K562 (cell line): Measurements from ENCODE around the gene FHIT. TPM values are rescaled to one million over a fixed set of nuclear protein-coding genes. Genes with fewer than 3 reads are reported as not detected.
A peak's percentile ranks its signal among the peaks of the same experiment; 100 is the strongest.

Source experiments
- ATAC-seq: fragments of 200-7000 bp; cut with Tn5 transposase; 3 replicates; pipeline ENCODE4 v1.9.1; 2020; ENCODE audit warnings: moderate library complexity
- BruUV-seq: library from RNA; stranded (reverse); fragments of 400-500 nt; replicated peaks from 2 replicates; lab custom pipeline; 2021; lab: Mats Ljungman, UMichigan
- CTCF ChIA-PET: fragments of 300-600 bp; formaldehyde crosslinking; extraction: SDS; loops from one replicate; lab custom pipeline; 2021; ENCODE audit warnings: low intra/inter-chr PET ratio; lab: Yijun Ruan, JAX
- POLR2A ChIA-PET: fragments of 300-600, 350-650 bp; sonication (Branson Sonifier 250); formaldehyde crosslinking; extraction: SDS; loops from one replicate; lab custom pipeline; 2021; ENCODE audit warnings: antibody characterized with exemption, inconsistent platforms; lab: Yijun Ruan, JAX
- DNase-seq, 4 experiments: peaks; one replicate each; pipeline versions ENCODE4 v3.0.0 to v3.0.0-alpha.2; 2011 to 2018; ENCODE audit warnings: low spot score in 3 of 4, mixed read lengths in 3 of 4; ENCODE audit errors: extremely low read depth in 1 of 4
- FAIRE-seq: peaks from 2 replicates; lab custom pipeline; 2011; peaks lifted over from hg19 to GRCh38; lab: Jason Lieb, UNC
- H2AFZ ChIP-seq: 2 replicates; pipeline ENCODE4 v1.6.0; 2011; ENCODE audit warnings: low read depth, low read length, control low read depth, inconsistent platforms
- H3K27ac ChIP-seq: fragments of 200-600 bp; 3 replicates; pipeline ENCODE4 v1.8.0; 2011; ENCODE audit warnings: low read depth, mild to moderate bottlenecking, control low read depth, inconsistent platforms, low read length, moderate library complexity, mixed read lengths; ENCODE audit errors: extremely low read depth
- H3K27me3 ChIP-seq, 2 experiments: fragments of 300-600 bp in 1 of 2; 2 replicates in 1 of 2; 3 replicates in 1 of 2; pipeline versions ENCODE4 v1.6.0 to v1.8.0; 2011; ENCODE audit warnings: inconsistent platforms in 2 of 2, low read length in 2 of 2, mild to moderate bottlenecking in 1 of 2, mixed read lengths in 1 of 2, moderate library complexity in 1 of 2; ENCODE audit not compliant: control insufficient read depth in 2 of 2, insufficient read depth in 2 of 2
- H3K36me3 ChIP-seq: fragments of 300-600 bp; 3 replicates; pipeline ENCODE4 v1.8.0; 2011; ENCODE audit warnings: mild to moderate bottlenecking, low read length, inconsistent platforms; ENCODE audit not compliant: control insufficient read depth, insufficient read depth
- H3K4me1 ChIP-seq, 2 experiments: fragments of 200-600 bp in 1 of 2; replicated peaks in 1 of 2; 2 replicates in 1 of 2; 3 replicates in 1 of 2; pipeline versions ENCODE4 v1.5.1 to v1.8.0; 2011; ENCODE audit warnings: inconsistent platforms in 2 of 2, low read length in 2 of 2, mild to moderate bottlenecking in 1 of 2, mixed read lengths in 1 of 2, moderate library complexity in 1 of 2; ENCODE audit not compliant: control insufficient read depth in 2 of 2, insufficient read depth in 2 of 2
- H3K4me2 ChIP-seq: 2 replicates; pipeline ENCODE4 v1.6.1; 2011; ENCODE audit warnings: low read length, control low read depth, inconsistent platforms, mixed read lengths; ENCODE audit not compliant: insufficient read depth
- H3K4me3 ChIP-seq: fragments of 200-600 bp; sonication (generic), shearing (Covaris generic); 2 replicates; pipeline ENCODE4 v1.5.1; 2016; ENCODE audit warnings: control low read depth, inconsistent platforms
- H3K79me2 ChIP-seq: fragments of 200-600 bp; 3 replicates; pipeline ENCODE4 v1.8.0; 2011; ENCODE audit warnings: low read length, inconsistent platforms; ENCODE audit not compliant: control insufficient read depth, insufficient read depth
- H3K9ac ChIP-seq, 2 experiments: 2 replicates each; pipeline versions ENCODE4 v1.6.0 to v1.6.1; 2011; ENCODE audit warnings: low read depth in 2 of 2, low read length in 2 of 2, control low read depth in 1 of 2, inconsistent platforms in 1 of 2, mild to moderate bottlenecking in 1 of 2, mixed read lengths in 1 of 2; ENCODE audit not compliant: insufficient read depth in 1 of 2
- H3K9me1 ChIP-seq: one replicate; pipeline ENCODE4 v1.6.0; 2011; ENCODE audit warnings: inconsistent platforms, mild to moderate bottlenecking, low read length, moderate library complexity; ENCODE audit not compliant: control insufficient read depth, insufficient read depth
- H3K9me3 ChIP-seq: replicated peaks from 2 replicates; pipeline ENCODE4 v1.5.1; 2011; ENCODE audit warnings: low read depth, low read length, inconsistent platforms; ENCODE audit not compliant: control insufficient read depth, insufficient read depth
- H4K20me1 ChIP-seq: replicated peaks from 2 replicates; pipeline ENCODE4 v1.6.1; 2011; ENCODE audit warnings: low read length, inconsistent platforms, mixed read lengths; ENCODE audit not compliant: control insufficient read depth, insufficient read depth
- CBFA2T3 ChIP-seq: fragments of 450-650 bp; IDR thresholded peaks from 2 replicates; pipeline ENCODE4 v1.6.1; 2017
- L3MBTL2 ChIP-seq: fragments of 450-650 bp; IDR thresholded peaks from 2 replicates; pipeline ENCODE4 v1.6.1; 2016; ENCODE audit warnings: mild to moderate bottlenecking, moderate library complexity
- SOX6 ChIP-seq: fragments of 450-650 bp; IDR thresholded peaks from 2 replicates; pipeline ENCODE4 v1.6.1; 2014; ENCODE audit warnings: mild to moderate bottlenecking
- TGIF2 ChIP-seq: sonication (generic); formaldehyde crosslinking; IDR thresholded peaks from 2 replicates; pipeline ENCODE4 v1.8.1; 2022; ENCODE audit warnings: mild to moderate bottlenecking, missing genetic modification reagents, moderate library complexity
- ZNF239 ChIP-seq: fragments of 250-450 bp; sonication (Bioruptor Pico); IDR thresholded peaks from 2 replicates; pipeline ENCODE4 v1.4.0; 2020; ENCODE audit warnings: mild to moderate bottlenecking
- WGBS: fragments of 100-300 bp; shearing (Covaris generic); methylation state at CpG from one replicate; pipeline ENCODE4 v1.1.6; 2016; ENCODE audit warnings: low coverage, mixed read lengths; ENCODE audit not compliant: insufficient coverage; ENCODE audit errors: missing lambda C conversion rate; 5-methylcytosine and 5-hydroxymethylcytosine counted together
- in situ Hi-C: fragments of 300-500 bp; cut with MboI; formaldehyde crosslinking; loops from 4 replicates; pipeline ENCODE4 v1.15.0; 2018; ENCODE audit warnings: inconsistent platforms, mixed read lengths
- intact Hi-C: fragments of 100-400 bp; cut with micrococcal nuclease; formaldehyde crosslinking; loops from 2 replicates; pipeline ENCODE4 v1.14.2; 2022
- polyA plus RNA-seq, 8 experiments: library from polyadenylated mRNA; depleted of rRNA in 4 of 8; stranded (reverse) in 5 of 8; unstranded in 3 of 8; fragments of >200 nt; fragmentation: Nextera tagmentation in 2 of 8; fragmentation: Illumina TruSeq in 1 of 8; extraction: Ambion mirVana in 2 of 8; extraction: Trizol in 1 of 8; gene quantifications; 2 replicates each; pipeline versions ENCODE4 v1.2.1 to v1.2.3, GENCODE V29; 2011 to 2014; ENCODE audit warnings: inconsistent platforms in 1 of 8, missing spikeins in 1 of 8
- total RNA-seq, 7 experiments: library from RNA; depleted of rRNA in 6 of 7; stranded (reverse); fragments of >200 nt in 6 of 7; fragmentation: Illumina TruSeq in 2 of 7; extraction: Trizol in 2 of 7; gene quantifications; 2 replicates each; pipeline versions ENCODE4 v1.2.1 to v1.2.3, GENCODE V29; 2011 to 2021; ENCODE audit warnings: low replicate concordance in 1 of 7
- TF ChIP-seq, protein P1 (sequence below): fragments of 450-650 bp; IDR thresholded peaks from 2 replicates; pipeline ENCODE4 v1.6.1; 2016; ENCODE audit warnings: borderline replicate concordance
- TF ChIP-seq, protein P2 (sequence below): fragments of 250-450 bp; sonication (Bioruptor Pico); IDR thresholded peaks from 2 replicates; pipeline ENCODE4 v1.9.0; 2021; ENCODE audit warnings: mild to moderate bottlenecking
- TF ChIP-seq, protein P3 (sequence below): fragments of 450-650 bp; IDR thresholded peaks from 2 replicates; pipeline ENCODE4 v1.6.1; 2018; ENCODE audit warnings: mild to moderate bottlenecking, low read depth; ENCODE audit not compliant: partially characterized antibody
- TF ChIP-seq, protein P4 (sequence below): sonication (generic); formaldehyde crosslinking; IDR thresholded peaks from 2 replicates; pipeline ENCODE4 v1.5.0; 2020; ENCODE audit warnings: missing genetic modification reagents

The FHIT gene
- total and polyA plus RNA-seq, 9 of the 15 experiments (the other 6 are each of a cell fraction or from before 2014, with no cell fraction given): 1.7 to 9.1 (median 4.3) TPM

DNA sequence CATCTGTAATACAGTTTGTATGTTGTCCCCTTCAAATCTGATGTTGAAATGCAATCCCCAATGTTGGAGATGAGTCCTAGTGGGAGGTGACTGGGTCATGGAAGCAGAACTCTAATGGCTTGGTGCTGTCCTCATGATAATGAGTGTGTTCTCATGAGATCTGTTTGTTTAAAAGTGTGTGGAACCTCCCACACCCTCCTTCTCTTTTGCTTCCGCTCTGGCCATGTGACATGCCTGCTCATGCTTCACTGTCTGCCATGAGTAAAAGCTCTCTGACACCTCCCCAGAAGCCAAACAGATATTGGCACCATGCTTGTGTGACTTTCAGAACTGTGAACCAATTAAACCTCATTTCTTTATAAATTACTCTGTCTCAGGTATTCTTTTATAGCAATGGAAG, 1407.4 kb downstream of the FHIT start:
- in situ Hi-C loops (no loop called here), intact Hi-C loops (no loop called here)
- H3K27me3 ChIP-seq: no peaks in the 10 kb centered on the region
- no peaks in the 10 kb centered on the region for H3K36me3 ChIP-seq
- H4K20me1 ChIP-seq: no peaks in the 10 kb centered on the region
- ATAC-seq: no peak; the same call in 2 of the 3 replicates
- H3K4me3 ChIP-seq: no peak overlapping the region
- no TSS peak for BruUV-seq
- H2AFZ ChIP-seq: no peak overlapping the region
- H3K79me2 ChIP-seq: no peaks in the 10 kb centered on the region
- peak in 1 of 4 experiments; percentile 15 for DNase-seq
- ChIA-PET POLR2A (no interaction called here), CTCF (no interaction called here)
- WGBS: 20% methylated on average over 1 of the region's 1 CpG
- no peak for FAIRE-seq
- H3K9me1 ChIP-seq: no peaks in the 10 kb centered on the region
- H3K9ac ChIP-seq: no peak overlapping the region
- no peaks in the 10 kb centered on the region for H3K9me3 ChIP-seq
- no peak overlapping the region for H3K27ac ChIP-seq
- H3K4me2 ChIP-seq: no peak overlapping the region
- no peaks in the 10 kb centered on the region for H3K4me1 ChIP-seq
- TF ChIP-seq L3MBTL2: peak; percentile 36; the same call in 1 of the 2 replicates
- no peak for TF ChIP-seq SOX6
- TF ChIP-seq ZNF239 (CRISPR knock-in tag): no peak
- peak; percentile 19; the same call in 1 of the 2 replicates for TF ChIP-seq CBFA2T3
- TF ChIP-seq, protein P1, sequence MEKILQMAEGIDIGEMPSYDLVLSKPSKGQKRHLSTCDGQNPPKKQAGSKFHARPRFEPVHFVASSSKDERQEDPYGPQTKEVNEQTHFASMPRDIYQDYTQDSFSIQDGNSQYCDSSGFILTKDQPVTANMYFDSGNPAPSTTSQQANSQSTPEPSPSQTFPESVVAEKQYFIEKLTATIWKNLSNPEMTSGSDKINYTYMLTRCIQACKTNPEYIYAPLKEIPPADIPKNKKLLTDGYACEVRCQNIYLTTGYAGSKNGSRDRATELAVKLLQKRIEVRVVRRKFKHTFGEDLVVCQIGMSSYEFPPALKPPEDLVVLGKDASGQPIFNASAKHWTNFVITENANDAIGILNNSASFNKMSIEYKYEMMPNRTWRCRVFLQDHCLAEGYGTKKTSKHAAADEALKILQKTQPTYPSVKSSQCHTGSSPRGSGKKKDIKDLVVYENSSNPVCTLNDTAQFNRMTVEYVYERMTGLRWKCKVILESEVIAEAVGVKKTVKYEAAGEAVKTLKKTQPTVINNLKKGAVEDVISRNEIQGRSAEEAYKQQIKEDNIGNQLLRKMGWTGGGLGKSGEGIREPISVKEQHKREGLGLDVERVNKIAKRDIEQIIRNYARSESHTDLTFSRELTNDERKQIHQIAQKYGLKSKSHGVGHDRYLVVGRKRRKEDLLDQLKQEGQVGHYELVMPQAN: no peak
- TF ChIP-seq, protein P2, sequence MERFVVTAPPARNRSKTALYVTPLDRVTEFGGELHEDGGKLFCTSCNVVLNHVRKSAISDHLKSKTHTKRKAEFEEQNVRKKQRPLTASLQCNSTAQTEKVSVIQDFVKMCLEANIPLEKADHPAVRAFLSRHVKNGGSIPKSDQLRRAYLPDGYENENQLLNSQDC (CRISPR knock-in tag): no peak
- TF ChIP-seq TGIF2 (CRISPR knock-in tag): no peak
- TF ChIP-seq, protein P3, sequence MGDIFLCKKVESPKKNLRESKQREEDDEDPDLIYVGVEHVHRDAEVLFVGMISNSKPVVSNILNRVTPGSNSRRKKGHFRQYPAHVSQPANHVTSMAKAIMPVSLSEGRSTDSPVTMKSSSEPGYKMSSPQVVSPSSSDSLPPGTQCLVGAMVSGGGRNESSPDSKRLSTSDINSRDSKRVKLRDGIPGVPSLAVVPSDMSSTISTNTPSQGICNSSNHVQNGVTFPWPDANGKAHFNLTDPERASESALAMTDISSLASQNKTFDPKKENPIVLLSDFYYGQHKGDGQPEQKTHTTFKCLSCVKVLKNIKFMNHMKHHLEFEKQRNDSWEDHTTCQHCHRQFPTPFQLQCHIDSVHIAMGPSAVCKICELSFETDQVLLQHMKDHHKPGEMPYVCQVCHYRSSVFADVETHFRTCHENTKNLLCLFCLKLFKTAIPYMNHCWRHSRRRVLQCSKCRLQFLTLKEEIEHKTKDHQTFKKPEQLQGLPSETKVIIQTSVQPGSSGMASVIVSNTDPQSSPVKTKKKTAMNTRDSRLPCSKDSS: no peak
- TF ChIP-seq, protein P4, sequence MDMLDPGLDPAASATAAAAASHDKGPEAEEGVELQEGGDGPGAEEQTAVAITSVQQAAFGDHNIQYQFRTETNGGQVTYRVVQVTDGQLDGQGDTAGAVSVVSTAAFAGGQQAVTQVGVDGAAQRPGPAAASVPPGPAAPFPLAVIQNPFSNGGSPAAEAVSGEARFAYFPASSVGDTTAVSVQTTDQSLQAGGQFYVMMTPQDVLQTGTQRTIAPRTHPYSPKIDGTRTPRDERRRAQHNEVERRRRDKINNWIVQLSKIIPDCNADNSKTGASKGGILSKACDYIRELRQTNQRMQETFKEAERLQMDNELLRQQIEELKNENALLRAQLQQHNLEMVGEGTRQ (CRISPR knock-in tag): 0 out of 2 replicates have a peak, but pooled peaks have one; percentile 25
